GM12873 (cell line): Measurements from ENCODE around the gene NFATC3.

ENCODE experiments used
- TF ChIP-seq, protein P1 (sequence below): IDR thresholded peaks from 2 replicates; pipeline ENCODE4 v1.5.1; 2012; ENCODE audit warnings: low read depth, mild to moderate bottlenecking, moderate library complexity, low read length, control low read depth; ENCODE audit not compliant: insufficient read depth; ENCODE audit errors: missing control alignments

NFATC3 gene

DNA sequence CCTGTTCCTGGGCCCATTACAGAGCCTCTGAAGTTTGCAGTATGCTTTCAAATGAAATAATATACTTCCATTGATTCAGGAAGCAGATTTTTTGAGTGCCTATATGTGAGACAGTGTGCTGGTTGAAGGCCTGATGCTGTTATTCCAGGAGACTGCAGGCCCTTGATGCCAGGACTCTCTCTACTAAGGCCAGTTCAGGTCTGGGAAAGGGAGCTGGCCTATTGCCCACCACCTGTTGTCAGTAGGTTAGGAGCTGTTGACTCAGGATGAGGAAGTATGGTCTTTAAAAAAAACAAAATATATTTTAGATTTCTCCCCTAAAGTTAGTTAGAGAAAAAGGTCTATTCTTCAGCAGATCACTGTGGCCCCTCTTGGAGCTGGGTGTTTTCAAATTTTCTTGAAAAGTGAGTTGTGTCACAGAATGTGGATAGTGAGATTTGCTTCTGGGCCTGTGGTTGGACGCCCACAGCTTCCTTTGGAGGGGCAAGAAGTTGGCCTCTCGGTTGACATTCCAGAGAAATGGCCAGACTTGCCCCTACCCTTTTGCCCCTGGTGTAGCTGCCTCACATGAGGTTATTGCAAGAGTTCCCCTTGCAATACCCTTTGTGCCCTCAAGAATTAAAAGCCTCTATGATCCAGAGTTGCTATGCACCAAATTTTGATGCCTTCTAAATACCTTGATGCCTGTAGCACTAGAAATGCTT lies 142.8 kb downstream of the NFATC3 start:
- TF ChIP-seq, protein P1, sequence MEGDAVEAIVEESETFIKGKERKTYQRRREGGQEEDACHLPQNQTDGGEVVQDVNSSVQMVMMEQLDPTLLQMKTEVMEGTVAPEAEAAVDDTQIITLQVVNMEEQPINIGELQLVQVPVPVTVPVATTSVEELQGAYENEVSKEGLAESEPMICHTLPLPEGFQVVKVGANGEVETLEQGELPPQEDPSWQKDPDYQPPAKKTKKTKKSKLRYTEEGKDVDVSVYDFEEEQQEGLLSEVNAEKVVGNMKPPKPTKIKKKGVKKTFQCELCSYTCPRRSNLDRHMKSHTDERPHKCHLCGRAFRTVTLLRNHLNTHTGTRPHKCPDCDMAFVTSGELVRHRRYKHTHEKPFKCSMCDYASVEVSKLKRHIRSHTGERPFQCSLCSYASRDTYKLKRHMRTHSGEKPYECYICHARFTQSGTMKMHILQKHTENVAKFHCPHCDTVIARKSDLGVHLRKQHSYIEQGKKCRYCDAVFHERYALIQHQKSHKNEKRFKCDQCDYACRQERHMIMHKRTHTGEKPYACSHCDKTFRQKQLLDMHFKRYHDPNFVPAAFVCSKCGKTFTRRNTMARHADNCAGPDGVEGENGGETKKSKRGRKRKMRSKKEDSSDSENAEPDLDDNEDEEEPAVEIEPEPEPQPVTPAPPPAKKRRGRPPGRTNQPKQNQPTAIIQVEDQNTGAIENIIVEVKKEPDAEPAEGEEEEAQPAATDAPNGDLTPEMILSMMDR: peak; percentile 30

DNA sequence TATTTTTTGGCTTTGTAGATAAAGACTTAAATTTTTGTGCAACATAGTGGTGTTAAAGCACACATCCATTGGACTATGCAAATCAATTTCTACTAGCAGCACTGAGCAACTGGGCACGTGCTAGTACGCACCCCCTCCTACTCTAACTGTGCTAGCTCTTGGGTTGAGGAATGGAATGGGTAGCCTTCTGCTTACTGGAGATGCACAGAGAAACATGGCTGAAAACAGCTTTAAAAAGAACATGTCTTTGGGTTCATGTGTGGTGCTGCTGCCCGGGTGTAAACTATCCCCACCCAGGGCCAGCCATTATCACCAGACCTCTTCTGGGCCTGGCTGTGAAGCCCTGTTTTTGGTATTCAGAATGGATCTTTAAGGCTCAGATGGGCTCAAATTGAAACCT lies 143.5 kb downstream of the NFATC3 start:
- TF ChIP-seq, protein P1: no peak

DNA sequence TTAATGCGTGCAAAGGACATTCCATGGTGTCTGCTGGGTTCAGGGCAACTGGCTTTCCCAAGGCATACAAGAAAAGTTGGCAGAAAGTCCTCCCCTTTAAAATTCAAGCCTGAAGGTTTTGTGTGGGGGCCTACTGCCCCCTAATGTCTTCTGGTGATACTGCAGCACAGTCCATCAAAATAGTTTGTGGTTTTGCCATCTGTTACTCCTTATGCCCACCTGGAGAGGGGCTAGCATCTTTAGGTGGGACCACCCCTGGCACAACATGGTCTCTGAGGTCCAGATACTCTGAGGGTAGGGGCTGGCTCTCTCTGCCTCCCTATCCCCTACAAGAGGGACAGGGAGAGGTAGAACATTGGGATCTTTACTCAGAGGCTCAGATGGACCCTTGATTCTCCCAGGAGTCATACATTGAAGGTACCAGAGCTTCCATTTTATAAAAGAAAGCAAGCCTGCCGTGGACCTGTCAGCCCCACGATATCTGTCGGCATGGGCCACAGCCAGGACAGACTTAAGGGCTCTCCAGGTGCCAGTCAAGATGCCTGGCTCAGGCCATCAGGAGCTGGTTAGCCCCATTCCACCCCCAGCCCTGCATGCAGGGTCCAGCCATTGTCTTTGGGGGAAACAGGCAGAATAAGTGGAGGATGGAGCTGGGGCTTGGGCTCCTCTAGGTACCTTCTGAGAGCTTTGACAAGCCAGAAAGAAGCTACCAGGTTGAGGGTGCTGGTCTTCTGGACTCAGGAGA lies 144.4 kb downstream of the NFATC3 start:
- TF ChIP-seq, protein P1: peak; percentile 91

DNA sequence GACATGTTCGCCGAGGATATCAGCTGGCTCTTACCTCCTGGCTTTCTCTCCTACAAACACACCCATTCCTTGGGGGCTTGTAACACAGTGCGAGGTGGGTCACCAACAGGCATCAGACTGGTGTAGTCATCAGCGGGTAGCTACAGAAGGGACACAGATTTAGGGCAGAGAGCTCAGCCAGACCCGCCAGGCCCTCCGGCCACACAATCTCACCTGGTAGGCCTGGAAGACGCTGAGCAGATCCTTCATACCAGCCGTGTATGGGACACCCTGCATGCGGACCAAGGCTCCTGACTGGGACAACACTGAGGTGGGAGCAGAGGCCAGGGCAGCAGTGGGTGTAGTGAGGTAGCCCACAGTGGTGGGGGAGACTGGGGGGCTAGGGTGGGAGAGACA lies 145.0 kb downstream of the NFATC3 start:
- TF ChIP-seq, protein P1: no peak

DNA sequence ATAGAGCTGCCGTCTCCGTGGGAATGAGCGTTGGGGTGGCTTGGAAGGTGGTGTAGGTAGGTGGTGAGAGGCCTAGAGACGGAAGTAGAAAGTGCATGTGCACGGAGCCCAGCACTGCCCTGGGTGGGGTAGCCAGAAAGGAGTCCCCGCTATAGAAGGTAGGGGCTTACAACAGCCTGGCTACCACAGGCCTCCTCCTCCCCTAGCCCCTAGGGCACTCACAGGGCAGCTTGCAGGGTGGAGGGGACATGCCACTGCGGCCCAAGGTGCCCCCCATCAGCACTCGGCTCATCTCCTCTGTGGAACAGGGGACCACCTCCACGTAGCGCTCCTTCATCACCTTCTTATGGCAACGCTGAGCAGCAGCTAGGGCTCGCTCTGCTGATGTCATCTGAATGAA lies 145.8 kb downstream of the NFATC3 start:
- TF ChIP-seq, protein P1: no peak

DNA sequence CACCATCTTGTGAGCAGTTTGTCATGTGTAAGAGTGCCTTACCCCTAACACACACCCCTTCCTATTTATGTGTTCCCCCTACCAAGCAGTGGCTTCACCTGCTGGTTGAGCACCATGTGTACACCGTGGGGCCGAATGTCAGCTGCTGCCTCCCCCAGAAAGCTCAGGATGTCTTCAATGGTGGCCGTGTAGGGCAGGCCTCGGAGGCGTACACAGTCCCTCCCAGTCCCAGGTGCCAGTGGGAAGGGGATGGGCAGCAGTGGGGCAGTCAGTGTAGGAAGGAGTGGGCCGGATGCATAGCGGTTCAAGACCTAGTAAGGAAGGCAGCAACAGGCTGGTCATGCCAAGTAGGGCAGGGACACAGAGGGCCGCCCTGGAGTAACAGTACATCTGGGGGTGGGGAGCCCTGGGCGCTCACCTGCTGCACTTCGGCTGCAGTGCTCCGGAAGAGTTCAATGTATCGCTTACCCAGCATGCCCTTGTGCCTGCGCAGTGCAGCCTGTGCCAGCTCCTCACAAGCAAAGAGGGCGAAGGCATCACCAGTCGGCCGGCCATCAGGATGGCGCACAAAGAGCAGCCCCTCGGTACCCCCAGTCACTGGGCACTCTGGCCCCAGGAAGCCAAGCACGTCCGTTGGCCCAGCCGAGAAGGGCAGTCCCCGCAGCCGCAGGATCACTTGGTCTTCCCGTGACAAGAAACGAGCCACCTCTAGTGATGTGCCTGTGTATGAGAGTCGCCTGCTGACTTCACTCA lies 146.4 kb downstream of the NFATC3 start:
- TF ChIP-seq, protein P1: no peak

DNA sequence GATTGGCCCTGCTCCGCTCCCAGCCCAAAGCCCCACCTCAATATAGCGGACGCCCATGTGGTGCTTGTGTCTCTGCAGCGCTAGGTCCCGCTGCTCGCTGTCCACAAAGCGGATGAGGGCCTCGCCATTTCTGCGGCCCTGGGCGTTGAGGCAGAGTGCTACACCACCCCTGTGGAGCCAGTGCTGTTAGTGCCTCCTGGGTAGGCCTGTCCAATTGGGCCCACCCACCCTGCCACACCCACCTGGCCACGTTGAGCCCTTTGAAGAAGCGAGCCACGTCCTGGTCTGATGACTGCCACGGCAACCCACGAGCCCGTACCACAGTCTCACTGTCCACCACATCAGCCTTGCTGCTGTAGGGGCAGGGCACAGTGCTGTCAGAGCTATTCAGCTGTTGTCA lies 147.2 kb downstream of the NFATC3 start:
- TF ChIP-seq, protein P1: no peak
